HG03439 (cell line): ENCODE results near the gene RAB27A.
"Not testable (repeated sequence)": the region's sequence is repeated elsewhere in the genome, so short reads cannot be mapped to it uniquely, and the experiment has no call there.

Experiments
- ATAC-seq: cut with Tn5 transposase; IDR thresholded peaks from one replicate; pipeline ENCODE4 v1.9.1; 2021; ENCODE audit warnings: mild to moderate bottlenecking, moderate library complexity; ENCODE audit not compliant: unreplicated experiment

The RAB27A gene

DNA sequence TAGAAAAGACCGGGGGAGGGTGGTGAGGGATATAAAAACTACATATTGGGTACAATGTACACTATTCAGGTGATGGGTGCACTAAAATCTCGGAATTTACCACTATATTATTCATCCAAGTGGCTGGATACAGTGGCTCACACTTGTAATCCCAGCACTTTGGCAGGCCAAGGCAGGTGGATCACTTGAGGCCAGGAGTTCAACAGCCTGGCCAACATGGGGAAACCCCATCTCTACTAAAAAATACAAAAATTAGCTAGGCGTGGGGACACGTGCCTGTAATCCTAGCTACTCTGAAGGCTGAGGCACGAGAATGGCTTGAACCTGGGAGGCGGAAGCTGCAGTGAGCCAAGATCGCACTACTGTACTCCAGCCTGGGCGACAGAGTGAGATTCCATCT lies 37.4 kb downstream of the RAB27A start:
- not testable (repeated sequence) for ATAC-seq

DNA sequence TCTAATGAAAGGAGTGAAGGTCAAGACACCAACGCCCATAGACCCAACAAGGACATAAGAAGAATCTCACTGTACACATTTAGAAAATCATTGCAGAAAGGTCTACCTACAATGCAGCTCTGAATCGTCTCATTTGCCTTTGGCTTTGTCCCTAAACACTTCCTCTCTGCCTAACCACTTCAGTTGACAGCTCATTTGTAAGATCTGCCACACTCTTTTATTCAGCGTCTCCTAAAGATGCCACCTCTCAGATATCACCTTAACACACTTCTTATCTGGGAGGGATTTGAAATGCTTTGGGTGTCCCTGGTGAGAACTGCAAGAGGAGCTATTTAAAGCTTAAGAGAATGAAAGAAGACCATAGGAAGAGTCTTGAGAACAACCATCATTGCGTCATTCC lies 38.7 kb downstream of the RAB27A start:
- no peak for ATAC-seq

DNA sequence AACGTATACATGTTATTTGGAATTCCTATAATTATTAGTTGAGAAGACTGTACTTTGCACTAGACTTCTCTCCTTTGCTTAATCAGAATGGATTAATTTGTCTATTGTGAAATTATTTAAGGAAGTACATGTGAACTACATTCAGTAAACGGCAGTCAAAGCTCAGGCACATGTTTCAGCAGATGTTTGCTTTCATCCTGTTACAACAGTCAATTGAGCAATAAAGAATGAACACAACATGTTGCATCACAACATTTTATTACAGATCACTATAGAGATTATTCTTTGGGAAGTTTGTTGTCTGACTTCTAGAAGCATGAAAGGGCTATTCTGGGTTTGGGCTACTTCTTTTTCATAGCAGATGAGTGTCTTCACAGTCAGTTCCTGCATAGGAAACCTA lies 39.2 kb downstream of the RAB27A start:
- no peak for ATAC-seq

DNA sequence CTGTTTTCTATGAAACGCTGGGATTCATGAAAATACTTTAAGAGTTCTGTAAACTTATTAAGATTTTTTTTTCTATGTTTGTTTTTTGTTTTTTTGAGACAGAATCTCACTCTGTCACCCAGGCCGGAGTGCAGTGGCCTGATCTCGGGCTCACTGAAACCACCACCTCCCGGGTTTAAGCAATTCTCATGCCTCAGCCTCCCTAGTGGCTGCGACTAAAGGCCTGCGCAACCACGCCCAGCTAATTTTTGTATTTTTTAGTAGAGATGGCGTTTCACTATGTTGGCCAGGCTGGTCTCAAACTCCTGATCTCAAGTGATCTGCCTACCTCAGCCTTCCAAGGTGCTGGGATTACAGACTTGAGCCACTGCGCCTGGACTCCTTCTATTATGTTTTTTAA lies 39.7 kb downstream of the RAB27A start:
- ATAC-seq = not testable (repeated sequence)

DNA sequence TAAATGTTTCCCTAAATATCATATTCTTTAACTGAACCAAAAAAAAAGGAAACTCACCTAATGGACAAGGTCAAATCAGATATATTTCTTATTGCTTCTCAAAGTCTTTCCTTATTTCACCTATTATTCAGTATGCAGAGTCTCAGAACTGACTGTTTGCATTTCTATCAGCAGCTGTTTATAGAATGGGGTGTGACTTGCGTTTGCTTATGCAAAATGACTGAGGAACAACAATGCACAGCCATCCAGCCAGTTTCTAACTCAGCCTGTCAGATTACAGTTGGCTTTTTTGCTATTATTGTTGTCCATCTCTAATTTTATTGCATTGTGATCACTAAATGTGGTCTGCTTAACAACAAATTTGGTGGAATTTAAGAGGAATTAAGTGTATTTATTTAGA lies 40.7 kb downstream of the RAB27A start:
- ATAC-seq = no peak

DNA sequence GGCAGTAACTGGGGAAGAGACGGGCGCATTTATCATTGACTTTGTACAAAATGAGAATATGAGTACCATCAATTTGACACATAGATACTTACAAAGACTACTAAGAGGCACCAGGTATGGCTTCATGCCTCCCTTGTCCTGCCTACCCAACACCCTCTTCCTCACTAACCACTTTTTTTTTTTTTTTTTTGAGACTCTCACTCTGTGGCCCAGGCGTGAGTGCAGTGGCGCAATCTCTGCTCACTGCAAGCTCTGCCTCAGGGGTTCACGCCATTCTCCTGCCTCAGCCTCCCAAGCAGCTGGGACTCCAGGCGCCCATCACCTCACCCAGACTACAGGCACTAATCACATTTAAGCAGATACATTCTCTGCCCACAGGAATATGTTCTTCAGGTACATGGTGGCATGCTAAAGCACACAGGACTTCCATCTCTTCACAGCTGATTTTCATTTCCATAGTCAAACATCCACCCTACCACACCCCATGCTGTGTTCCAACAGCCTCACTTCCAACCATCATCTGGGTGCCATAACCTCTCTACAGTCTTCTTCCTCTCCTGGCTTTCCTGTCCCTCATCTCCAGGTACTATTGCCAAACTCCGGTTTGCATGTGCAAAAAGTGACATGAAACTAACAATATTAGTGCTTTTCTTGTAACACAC lies 41.7 kb downstream of the RAB27A start:
- no peak for ATAC-seq

DNA sequence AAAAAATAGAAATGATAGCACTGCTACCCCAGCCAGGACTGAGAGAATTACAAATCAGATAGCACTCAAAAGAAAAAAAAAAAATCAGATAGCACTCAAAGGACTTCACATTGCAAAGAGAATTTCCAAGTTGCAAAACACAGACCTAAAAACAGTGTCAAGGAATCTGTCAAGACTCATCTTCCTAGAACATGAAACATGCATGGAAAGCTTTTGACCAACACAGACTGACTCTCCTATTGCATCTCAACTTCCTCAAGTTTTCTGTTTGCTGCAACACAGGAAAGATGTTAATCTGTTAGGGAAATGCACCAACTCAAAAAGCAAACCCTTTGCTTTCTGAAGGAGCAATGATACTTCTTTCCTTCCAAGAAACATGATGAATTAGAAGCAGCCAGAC lies 42.3 kb downstream of the RAB27A start:
- ATAC-seq = no peak

DNA sequence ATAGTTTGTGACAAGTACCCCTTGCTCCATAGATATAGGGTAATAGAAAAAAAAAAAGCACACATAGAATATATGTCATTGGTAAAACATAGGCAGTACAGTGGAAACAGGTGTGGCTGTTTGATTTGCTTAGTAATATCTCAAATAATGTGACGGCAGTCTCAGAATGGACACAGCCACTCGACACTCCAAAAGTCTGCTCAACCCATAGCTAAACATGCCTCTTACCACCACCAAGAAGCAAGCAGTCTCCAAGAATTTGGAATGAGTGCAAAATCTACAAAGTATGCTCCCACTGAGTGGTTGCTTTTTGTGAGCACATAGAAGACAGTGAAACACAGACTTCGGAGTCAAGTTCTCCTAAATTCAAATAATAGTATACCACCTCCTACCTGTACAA lies 43.0 kb downstream of the RAB27A start:
- no peak for ATAC-seq

DNA sequence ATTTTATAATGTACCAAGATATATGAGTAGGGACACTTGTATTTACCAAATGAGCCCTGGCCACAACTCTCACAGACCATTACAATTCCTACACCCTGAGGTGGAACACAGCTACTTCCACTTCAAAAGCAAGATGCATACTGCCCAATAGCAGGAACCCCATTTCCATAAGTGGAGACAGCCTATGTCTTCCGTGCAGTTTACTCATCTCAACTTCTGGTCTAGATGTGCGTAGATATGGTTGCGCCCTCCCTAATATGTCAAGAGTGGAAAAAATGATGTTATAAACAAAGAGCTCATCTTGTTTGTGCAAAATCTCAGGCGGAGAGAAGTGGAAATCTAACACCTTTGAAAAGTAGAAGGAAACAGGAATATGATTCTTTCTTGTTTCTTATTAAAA lies 44.6 kb downstream of the RAB27A start:
- no peak for ATAC-seq

DNA sequence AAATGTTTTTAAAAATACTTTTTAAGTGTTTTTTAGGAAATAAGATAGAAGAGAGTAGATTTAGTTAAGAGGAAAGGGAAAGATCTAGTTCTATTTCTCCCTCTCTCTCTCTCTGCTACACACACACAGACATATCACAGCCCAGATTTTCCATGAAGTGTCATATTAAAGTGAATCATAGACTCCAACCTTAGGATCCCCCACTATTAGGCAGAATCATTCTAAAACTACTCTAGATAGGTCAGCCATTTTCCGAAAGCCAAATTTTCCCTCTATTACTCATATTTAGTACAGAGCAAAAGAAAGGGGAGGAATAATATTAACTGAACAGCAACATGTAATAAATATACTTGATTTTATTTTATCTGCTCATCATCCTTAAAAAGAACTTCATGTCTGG lies 47.7 kb downstream of the RAB27A start:
- no peak for ATAC-seq

DNA sequence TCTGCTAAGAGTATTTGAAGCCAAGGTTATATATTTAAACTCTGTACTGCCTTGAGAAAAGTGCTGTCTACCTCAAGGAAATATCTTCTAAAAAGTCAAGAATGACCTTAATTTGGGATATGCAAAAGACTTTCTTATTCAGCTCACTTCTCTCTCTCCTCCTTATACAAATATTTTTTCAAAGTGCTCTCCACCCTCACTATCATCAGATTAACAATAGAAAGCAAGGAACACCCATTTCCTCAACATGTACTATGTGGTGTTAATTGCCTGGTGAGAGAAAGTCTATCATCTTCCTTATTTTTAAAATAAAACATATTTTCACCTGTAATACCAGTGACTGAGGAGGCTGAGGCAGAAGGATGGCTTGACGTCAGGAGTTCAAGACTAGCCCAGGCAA lies 48.4 kb downstream of the RAB27A start:
- no peak for ATAC-seq

DNA sequence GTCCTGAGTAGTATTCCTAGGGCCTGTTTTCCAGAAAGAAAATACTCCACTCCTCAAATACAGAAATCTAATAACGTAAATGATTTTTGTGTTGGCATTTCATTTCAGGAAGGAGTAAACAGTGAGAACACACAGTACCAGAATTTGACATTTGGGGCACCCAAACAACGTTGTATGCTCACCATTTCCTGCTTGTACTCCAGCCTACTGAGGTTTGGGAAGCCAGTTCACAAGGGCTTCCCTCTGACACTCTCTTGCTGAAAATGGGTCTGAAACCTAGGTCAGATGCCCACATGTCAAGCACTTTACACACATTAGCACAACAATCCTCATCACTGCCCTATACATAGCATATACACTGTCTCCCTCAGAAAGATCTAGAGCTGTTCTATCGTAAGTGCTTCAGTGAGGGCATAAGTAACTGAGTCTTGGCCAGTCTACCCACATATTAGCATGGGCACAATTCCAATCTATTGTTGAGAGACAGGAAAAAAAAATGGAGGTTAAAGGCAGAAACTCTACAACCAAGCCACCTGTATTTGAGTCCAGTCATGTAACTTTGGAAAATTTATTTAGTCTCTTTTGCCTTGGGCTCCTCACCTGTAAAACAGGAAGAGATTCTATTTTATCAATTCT lies 49.4 kb downstream of the RAB27A start:
- ATAC-seq = no peak

DNA sequence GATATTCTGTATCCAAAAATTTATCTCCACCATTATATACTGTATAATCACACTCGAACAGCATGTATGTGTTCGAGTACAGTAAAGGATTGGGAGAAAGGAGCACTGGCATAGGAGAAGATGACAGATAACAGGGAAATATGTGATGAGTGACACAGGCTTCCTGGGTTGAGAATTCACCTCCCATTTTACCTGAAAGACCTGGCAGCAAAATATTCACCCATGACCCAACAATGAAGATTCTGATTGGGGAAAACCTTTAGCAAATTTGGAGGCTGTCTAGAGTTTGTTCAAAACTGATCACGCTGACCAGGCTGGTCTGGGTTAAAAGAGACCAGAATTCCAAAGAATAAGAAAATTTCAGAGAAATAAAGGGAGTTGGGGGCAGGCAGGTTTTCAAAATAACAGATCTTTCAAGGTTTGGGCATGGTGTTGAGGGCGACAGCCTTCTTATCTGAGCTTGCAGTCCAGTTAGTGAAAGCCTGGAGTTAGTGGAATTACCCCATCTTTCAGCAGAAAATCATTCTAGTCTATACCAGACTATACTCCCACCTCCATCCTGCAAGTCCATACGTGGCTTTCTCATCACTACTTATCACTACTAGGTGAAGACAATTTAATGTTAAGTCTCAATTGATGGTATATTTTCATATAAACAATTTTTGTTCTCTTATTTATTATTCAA lies 50.0 kb downstream of the RAB27A start:
- no peak for ATAC-seq

DNA sequence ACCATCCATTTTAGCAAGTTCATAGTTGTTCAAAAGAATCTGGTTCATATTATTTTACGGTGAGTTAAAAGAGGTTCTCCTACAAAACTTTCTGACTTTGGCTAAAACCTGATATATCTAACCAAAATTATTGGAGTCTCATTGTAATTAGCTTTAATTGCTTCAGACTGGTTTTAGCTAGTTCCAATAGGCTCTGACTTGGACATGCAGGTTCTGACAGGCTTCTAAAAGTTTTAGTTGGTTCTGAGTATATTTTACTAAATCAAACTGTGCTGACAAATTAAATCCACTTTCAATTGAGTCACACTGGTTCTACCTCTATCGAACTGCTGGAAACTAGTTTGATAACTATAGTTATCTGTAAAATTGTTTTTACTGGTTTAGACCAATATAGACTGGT lies 50.7 kb downstream of the RAB27A start:
- ATAC-seq = no peak

DNA sequence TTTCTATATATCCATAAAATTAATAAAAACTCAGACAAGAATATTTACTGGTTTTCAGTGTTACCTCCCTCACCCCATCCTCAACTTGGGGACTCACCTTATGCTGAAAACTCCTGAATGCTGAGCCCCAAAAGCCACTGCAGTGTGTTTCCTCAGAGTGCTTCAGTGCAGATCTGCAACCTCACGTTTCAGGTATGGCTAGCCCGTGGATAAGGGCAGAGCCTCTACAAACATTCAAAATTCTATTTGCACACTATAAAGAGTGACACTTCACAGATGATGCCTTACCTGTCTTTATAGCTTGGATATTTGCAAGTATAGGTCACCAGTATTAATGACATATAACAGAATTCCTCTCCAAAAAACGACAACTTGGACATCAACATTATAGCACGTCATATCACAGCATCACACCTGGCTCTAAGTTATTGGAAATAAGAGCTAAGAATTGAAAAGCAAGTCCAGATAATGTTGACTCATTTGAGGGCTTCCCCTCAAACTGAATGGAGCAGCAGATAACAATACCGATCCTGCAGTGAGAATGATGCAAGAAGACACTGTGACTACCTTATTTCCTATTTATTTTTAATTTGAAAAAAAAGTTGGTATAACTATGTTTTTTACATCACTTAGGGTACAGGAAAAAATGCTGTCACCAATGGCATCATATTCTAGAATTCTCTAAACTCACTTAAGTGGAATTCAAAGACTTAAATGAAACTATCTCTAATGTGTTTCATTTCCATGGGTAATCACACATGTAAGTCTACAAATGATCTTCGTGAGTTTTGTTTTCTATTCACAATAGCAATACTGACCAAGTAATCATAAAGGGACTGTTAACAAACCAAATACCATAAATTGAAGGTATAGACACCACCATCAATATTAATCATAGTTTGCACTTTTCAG lies 52.1 kb downstream of the RAB27A start:
- ATAC-seq = no peak

DNA sequence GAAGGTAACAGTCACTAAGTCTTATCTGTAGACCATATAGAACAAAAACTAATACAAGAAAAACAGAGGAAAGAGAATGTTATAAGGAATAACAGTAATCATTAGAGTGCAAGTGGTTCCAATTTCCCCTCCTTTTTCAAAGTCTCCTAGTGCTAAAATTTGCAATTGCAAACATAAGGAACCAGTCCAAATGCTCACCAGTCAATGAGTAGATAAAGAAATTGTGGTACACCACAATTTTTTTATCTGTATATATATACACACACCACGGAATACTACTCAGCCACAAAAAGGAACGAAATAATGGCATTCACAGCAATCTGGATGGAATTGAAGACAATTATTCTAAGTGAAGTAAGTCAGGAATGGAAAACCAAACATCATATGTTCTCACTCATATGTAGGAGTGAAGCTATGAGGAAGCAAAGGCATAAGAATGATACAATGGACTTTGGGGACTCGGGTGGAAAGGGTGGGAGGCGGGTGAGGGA lies 54.0 kb downstream of the RAB27A start:
- ATAC-seq = no peak

DNA sequence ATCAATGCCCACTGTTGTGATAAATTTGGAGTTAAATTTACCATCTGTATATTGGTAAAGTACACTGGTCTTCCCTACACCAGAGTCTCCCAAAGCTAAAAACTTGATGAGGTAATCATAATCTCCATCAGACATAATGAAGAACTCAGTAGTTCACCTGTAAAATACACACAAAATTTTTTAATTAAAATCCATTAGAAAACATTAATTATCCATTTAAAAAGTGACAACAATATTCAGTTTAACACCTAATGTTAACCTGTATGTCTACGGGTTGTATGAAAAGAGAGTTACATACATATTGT lies 54.9 kb downstream of the RAB27A start:
- no peak for ATAC-seq

DNA sequence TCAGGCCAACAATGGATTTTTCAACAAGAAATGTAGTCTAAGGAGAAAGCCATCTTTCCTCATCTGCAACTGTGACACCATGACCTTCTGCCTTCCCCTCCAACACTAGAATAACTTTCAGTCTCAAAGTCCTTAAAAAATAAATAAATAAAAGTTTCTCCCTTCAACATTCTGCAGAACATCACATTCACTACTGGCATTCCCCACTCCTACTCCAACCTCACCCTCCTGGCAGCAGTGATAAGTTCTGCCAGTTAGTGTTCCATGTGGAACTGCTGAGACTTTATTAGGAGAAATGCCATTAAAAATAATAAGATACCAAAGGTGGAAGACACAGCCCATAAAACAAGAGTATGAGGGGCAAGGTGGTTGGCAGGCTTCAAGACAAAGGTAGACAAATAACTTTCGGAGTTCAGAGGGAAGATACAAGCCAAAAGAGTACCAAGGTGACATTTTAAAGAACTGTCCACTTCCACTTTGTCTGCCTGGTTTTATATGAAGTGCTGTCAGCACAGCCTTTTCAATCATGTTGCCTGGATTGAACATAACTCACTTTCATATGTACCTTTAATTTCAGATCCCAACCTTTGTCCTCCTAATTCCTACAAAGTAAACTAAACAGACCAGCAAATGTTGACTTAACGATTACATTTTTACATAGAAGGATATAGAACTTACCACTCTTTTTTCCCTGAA lies 55.4 kb downstream of the RAB27A start:
- no peak for ATAC-seq

DNA sequence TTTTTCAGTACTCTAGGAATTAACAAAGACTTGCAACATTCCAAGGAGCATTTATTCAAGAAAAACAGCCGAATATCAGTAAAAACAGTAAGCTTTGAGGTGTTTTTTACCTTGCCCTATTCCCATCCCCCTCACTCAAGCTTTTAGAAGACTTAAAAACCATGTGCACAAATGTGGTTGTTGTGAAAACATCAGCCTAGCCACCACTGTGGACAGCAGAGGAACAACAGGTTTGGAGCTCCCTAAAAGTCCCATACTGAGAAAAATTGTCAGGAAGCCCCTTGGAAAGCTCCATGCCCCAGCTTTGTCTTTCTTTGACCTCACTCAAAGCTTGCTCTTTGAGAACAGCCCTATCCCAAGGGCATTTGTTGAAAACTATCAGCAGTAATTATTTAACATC lies 58.2 kb downstream of the RAB27A start:
- ATAC-seq = no peak

DNA sequence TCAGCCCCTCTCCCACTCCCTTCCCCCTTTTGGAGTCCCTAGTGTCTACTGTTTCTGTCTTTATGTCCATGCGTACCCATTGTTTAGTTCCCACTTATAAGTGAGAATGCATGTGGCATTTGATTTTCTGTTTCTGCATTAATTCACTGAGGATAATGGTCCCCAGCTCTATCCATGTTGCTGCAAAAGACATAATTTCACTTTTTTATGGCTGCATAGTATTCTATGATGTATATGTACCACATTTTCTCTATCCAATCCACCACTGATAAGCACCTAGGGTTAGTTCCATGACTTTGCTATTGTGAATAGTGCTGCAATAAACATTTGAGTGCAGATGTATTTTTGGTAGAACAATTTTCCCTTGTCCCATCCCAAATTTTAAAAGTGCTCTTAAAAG lies 58.7 kb downstream of the RAB27A start:
- ATAC-seq = no peak
